ENCODE measurements around the gene RIPK4.
"Not testable (repeated sequence)": the region's sequence is repeated elsewhere in the genome, so short reads cannot be mapped to it uniquely, and the experiment has no call there.

RIPK4 gene

DNA sequence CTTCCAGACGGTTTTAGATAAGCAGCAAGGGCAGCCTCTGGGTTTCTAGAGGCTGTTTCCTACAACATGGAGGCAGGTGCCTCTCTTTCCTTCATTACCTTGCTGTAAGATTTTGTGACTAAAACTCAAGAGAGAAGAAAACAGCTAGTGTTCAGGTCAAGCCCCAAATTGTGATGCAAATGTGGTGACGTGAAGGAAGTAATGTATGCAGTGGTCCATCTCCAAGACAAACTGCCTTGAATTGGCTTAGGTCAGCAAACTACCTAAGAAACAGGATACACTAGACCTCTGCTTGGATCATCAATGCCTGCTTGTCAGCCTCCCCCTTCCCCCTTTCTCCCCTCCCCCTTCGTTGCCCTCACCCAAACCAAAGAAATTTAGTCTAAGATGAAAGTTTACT lies 28.9 kb upstream of the RIPK4 start:
- DNase-seq (ENCODE audit: low spot score): no peak

DNA sequence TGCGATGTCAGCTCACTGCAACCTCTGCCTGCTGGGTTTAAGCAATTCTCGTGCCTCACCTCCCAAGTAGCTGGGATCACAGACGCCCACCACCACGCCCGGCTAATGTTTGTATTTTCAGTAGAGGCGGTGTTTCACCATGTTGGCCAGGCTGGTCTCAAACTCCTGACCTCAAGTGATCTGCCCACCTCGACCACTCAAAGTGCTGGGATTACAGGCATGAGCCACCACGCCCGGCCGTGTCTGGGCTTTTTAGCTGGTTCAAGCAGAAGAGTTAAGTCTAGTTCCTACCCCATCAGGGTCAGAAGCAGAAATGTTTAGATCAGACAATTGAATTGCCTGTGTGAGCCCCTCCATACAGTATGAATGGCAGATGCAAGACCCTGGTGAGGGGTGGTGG lies 27.7 kb upstream of the RIPK4 start:
- DNase-seq (ENCODE audit: low spot score): no peak

DNA sequence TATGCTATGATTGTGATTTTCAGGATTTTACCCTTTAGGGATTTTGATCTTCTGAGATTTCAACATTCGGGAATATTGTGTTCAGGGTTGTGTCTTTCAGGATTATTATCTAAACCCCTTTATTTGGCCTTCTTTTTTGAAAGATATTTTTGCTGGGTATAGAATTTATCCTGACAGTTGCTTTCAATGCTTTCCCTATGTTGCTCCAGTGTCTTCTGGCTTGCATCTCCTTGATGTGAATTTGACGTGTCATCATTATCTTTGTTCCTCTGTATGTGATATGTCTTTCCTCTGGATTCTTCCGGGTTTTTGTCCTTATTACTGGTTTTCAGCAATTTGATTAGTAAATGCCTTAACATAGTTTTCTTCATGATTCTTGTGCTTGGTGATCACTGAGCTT lies 25.9 kb upstream of the RIPK4 start:
- DNase-seq (ENCODE audit: low spot score): no peak

DNA sequence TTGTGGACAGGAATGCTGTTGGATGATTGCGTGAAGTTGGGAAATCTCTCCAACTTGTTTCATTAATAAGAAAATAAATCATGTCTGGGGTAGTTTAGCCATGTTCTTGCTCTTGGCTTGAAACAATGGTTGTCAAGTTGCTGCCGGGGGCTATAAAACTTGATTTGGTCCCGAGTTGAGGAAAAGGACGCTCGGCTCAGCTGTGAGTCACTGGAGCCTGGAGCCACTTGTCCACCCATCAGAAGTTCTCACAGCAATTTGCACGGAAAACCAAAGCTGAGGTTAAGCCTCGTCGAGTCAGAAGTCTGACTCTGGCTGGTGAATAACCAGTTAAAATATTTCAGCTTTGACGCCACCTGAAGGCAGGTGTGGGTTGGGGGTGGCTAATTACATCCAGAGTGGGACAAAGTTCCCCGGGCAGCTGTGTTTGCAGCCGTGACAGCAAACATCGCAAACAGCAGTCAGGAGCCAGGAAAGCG lies 19.7 kb upstream of the RIPK4 start:
- DNase-seq (ENCODE audit: low spot score): no peak

DNA sequence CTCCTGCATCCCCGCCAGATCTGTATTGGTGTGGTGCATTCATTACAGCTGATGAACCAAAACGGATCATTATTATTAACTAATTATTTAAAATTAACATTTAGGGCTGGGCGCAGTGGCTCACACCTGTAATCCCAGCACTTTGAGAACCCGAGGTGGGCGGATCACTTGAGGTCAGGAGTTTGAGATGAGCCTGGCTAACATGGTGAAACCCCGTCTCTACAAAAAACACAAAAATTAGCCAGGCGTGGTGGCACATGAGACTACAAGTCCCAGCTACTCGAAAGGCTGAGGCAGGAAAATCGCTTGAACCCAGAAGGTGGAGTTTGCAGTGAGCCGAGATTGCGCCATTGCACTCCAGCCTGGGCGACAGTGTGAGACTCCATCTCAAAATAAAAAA lies 18.4 kb upstream of the RIPK4 start:
- DNase-seq (ENCODE audit: low spot score): not testable (repeated sequence)

DNA sequence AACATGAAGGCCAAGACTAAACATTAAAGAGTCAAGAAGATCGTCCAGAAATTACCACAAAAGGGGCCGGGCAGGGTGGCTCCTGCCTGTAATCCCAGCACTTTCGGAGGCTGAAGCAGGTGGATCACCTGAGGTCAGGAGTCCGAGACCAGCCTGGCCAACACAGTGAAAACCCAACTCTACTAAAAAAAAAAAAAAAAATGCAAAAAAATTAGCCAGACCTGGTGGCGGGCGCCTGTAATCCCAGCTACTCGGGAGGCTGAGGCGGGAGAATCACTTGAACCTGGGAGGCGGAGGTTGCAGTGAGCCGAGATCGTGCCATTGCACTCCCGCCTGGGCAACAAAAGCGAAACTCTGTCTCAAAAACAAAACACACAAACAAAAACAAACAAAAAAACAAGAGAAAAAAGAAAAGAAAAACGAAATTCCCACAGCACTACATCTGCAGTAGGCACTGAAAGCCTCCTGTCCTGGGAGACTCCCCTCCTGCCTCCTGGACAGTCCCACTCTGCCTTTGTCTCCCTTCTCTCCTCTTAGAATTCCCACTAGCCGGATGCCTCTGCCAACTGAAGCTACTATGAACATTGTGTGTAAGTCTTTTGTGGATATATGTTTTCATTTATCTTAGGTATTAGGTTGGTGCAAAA lies 17.7 kb upstream of the RIPK4 start:
- no peak for DNase-seq (ENCODE audit: low spot score)

DNA sequence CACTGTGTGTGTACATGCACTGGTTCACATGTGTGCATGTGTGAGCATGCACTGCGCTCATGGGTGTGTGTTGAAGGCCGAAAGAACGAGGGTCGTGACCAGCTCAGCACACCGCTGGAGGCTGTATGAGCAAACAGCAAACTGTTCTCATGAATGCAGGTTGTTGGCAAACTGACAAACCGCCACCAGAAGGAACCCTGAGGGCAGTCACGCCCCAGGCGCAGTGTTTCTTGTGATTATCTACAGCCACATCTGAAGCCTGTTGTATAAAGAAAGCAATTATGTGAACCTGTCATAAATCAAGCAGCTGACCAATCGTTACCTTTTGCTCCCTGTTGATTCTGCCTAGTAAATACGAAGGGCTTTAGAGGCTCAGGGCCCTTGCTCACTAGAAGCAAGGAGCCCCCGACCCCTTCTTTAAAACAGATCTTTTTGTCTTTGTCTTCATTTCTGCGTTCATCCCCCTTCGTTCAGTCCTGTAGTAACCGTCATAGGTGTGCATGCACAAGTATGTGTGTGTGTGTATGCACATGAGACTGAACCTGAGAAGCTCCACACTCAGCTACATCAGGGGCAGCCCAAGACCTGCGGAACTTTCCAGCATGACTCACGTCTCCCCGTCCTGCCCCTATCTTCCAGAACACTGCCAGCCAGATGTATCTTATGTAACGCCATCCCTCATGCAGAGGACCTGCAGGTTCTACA lies 16.8 kb upstream of the RIPK4 start:
- DNase-seq (ENCODE audit: low spot score): no peak

DNA sequence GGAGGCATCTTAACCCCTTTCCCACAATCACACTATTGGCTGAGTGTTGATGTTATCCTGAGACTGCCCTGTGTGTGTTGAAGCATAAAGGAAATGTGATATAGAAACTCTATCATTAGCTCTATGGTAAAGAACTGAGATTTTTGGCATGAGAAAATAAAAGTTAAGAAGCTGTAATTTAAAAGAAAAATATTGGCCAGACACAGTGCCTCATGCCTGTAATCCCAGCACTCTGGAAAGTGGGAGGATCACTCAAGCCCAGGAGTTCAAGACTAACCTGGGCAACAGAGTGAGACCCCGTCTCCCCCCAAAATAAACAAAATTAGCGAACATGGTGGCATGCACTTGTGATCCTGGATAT lies 14.2 kb upstream of the RIPK4 start:
- DNase-seq (ENCODE audit: low spot score): no peak

DNA sequence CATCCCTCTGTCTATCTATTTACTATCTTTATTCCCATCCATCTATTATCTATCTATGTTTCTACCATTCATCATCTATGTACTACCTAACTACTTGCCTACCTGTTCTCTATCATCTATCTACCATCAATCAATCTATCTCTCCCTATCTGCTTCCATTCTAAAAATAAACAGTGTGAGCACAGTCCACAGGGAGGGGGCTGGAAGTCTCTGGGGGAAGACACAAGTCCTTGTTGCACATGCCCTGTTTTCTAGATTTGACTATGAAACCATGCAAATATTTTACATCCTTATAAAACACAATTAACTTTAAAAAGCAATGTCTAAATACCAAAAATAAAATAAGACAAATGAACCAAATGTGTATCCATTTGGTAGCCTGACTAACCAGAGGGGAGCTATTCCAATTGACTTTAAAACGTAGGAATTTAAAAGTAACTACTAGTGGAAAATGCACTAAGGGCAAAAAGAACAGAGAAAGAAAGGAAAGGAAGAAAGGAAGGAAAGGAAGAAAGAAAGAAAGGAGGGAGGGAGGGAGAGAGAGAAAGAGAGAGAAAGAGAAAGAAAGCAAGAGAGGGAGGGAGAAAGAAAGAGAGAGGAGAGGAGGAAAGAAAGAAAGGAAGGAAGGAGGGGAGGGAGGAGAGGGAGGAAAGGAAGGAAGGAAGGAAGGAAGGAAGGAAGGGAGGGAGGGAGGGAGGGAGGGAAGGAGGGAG lies 13.6 kb upstream of the RIPK4 start:
- no peak for DNase-seq (ENCODE audit: low spot score)

DNA sequence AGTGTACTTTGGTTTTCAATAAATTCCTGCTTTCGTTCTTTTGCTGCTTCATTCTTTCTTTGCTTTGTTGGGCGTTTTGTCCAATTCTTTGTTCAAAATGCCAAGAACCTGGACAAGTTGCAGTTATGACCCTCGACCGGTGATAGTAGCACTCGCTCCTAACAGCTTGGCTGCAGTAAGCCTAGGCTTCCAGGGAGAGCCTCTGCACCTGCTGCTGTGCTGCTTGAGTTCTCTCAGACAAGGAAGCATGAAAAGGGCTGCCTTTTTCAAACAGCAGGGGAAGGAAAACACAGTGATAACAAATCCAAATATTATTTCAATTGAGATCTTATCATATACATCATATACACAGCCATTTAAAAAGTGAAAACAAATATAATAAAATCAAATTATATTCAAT lies 12.8 kb upstream of the RIPK4 start:
- no peak for DNase-seq (ENCODE audit: low spot score)

DNA sequence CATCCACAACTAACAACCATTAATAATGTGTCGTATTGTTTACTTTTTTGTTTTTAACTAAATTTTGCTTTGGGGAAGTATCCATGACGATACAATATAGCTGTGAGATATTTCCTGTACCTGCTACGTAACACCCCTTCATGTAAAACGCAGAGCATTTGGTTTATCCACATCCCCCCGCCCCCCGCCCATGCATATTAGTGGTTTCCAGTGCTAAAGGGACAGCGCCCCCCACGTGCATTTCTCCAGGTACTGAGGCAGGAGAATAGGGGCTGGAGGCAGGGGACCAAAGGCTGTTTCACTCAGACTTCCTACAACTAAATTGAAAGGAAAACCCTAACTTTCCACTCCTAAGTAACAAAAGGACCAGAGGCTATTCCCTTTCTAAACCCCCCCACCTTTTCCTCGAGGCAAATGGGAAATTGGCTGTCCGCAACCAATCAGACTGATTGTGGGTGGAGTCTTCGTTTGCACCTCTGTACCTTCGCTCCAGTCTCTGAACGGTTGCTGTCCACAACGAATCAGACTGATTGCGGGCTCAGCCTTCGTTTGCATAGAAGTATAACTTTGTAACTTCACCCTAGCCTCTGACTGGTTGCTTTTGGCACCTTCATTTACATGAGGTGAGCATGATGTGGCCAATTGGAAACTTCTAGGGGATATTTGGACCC lies 12.2 kb upstream of the RIPK4 start:
- DNase-seq (ENCODE audit: low spot score): no peak

DNA sequence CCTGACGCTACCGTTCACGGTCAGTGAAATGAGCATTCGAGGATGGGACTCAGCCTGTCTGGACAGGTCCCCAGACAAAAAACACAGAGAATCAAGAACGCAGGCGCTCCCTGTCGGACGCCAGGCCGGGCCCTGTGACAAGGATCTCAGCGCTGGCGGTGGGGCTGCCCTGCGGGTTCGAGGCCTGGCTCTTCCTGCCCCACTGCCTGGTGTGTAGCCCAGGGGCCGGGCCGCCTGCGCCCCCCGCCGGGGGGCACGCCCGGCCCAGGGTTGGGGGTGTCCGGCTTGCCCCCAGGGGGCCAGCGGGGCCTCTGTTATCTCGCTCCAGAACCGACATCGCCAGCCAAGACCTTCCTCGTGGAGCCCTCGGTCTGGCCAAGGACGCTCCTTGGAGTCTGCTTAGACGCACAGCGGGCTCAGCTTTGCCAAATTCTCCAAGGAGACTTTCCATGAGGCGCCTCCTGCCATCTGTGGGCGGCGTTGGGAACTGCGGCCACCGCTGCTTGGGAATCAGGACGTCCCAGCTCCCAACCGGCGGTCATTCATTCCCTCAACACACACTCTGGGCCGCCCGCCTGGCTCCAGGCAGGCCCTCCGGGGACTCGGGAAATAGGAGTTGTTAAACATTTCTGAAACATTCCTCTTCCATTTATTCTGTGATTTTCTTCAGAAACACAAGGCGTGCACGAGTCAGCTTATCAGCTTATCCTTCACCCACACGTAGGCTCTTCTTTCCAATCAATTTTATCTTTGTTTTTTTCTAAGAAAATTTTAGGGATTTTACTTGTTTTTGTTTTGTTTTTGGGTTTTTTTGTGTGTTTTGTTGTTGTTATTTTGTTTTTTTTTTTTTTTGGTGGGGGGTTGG lies 11.3 kb upstream of the RIPK4 start:
- DNase-seq (ENCODE audit: low spot score): peak; percentile 35

DNA sequence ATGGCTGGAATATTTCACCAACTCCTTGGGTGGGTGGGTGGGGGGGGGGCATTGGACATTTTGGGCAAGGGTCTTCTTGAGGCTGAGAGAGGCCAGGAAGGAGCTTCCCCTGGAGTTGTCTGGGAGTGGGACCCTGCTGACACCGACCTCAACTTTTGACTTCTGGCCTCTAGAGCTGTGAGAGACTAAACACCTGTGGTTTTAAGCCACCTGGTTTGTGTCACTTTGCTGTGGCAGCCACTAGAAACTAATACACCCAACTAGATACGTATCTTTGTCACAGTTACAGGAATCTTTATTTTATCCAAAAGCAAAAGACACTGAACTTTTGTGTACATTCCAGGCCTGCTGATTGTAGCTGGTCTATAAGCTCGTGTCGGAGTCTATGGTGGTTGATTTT lies 9.9 kb upstream of the RIPK4 start:
- DNase-seq (ENCODE audit: low spot score): no peak

DNA sequence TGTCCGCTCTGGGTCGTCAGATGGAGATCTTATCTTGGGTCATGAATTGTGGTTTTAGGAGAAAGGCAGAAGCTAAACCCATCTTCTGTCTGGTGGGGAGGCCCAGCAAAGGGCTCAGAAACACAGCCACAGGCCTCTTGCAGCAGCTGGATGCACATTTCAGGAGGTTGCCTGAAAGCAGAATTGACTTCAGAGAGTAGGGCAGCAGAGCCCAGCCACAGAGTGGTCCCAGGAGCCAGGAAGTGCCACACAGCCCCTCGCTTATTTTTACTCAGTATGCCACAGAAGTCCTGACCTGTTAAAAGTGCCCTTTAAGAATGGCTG lies 8.3 kb upstream of the RIPK4 start:
- no peak for DNase-seq (ENCODE audit: low spot score)

DNA sequence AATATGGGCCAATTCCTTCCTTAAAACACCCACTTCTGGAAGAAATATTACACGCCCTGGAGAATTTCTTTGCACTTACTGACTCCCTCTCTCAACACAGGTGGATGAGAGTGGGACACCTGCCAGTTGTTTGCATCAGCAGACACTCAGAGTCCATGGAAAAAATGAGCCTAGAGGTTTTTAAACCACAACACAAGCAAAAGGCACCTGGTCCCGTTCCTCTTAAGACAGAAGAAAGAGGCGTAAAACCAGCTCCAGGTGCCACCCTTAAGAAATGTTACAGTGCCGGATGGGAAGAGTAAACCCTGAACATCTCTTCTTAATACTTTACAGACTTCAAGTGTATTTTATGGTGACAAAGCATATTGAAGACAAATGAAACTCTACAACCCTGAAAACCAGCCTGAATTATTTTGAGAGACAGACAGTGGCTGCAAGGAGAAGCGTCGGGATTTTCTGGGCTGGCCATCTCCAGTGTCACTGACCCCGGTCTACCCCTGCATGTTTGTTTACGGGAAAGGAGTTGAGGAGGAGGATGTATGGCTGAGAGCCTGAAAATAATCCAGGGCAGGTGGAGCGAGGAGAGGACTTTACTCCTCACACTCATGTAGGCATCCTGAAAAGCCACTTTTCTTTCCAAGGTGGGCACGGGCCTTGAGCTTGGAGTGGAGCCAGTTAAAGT lies 7.8 kb upstream of the RIPK4 start:
- no peak for DNase-seq (ENCODE audit: low spot score)

DNA sequence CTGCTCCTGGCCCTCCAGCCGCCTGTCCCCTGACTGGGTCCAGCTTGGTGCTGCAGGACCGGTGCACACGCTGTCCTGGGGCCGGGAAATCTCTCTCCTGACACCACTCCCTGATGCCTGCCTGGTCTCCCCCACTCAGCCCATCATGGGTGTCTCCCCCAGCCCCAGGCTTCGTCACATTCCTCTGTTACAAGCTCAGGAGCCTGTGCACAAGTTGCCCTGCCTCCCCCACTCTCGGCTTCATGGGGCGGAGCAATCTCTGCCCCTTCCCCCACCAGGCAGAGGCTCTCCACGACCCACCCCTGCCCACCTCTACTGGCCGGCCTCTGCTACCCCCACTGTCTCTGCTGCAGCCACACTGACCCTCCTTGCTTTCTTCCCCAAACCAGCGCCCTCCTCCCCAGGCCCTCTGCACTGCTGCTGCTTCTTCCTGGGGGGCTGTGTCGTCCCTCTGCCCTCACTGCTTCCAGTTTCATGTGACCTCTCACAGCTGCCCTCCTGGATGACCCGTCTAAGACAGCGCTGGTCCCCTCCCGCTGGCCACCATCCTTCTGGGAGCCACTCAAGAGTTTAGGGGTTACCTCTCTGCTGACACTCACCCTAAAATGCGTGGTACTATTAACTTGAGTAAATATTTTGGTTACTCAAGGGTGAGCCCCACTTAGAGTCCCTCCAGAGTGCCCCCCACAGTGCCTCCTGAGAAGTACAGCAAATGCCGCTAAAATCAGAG lies 5.7 kb upstream of the RIPK4 start:
- no peak for DNase-seq (ENCODE audit: low spot score)

DNA sequence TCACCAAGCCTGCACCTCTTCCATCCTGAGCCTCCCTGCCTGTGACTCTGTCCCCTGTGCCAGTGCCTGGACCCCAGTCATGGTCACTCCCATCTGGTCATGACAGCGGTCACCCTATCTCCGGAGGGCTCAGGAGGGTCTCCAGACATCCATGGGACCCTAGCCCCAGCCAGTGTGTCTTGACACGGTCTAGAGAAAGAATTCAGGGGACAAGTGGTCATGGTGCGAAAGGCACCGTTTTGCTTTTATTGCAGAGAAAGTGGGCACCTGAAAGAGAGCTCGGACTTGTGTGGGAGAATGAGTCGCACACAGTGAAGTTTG lies 4.7 kb upstream of the RIPK4 start:
- no peak for DNase-seq (ENCODE audit: low spot score)

DNA sequence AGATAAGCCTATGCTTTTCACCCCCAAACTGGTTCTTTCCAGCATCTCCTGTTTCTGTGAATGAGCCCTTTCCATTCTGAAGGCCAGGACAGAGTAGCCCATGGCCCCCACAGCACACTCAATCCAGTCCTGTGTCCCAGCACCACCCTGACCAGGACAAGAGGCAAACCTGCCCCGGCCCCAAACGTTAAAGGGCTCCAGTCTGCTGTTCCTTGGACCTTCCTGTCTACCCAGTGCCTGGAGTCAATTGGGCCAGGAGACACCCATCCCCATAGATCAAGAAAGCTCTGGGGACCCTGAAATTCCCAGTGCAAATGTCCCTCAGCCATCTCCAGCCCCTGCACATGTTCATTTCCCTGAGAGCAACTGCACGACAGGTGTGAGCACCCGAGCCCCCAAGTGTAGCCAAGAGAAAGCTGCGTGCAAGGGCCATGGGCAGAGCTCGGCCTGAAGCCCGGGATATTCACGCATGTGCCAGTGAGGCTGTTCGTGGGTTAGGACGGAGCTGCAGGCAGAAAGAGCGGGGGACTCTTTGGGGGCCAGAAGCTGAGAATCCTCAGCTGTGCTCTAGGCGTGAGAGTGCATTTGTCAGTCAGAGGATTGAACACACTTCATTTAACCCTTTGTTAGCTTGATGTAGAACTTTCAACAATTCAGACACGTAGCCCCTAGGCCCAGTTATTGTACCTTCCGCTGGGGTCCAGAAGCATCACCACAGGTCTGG lies 4.2 kb upstream of the RIPK4 start:
- DNase-seq (ENCODE audit: low spot score): no peak

DNA sequence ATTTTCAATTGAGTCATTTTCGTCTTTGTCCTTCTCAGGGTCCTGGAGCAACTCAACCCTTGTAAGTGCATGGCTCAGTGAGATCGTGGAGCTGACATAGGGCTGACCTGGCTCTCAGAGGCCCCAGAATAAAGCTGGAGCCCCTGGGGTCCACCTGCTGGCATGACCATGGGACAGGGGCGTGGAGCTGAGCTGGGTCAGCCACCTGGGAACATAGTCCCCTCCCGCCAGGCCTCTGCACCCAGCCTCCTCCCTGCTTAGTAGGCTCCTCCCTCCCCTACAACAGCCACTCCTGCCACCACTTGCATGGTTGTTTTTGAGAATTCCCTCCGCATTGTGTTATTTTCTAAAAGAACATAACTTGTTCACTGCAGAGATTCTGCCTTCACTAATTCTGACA lies 3.1 kb upstream of the RIPK4 start:
- no peak for DNase-seq (ENCODE audit: low spot score)

DNA sequence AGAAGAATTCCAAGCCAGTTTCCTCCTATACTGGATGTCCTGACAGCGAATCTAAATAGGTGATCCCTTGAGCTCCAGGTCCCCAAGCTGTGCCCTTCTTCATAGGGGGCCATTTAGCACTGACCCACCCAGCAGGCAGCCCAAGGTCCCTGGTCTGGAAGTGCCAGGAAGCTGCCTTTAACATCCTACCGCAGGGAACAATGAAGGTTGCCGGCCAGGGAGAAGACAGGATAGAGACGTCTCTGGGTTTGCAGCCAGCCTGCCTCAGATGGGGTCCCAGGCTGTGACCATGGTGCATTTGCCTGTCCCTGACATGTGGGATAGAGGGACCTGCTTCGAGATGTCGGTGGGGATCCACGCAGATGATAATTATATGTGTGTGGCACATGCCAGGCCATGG lies 2.7 kb upstream of the RIPK4 start:
- DNase-seq (ENCODE audit: low spot score): no peak
